GM18520 (cell line): ENCODE results near the gene PCGF2.
A peak's percentile ranks its signal among the peaks of the same experiment; 100 is the strongest.

Experiments used
- ATAC-seq: cut with Tn5 transposase; IDR thresholded peaks from one replicate; pipeline ENCODE4 v1.9.1; 2021; ENCODE audit not compliant: unreplicated experiment

PCGF2 gene

GRCh38 chr17:38704606-38705522 lies 43.3 kb downstream of the PCGF2 start, which contains the start of gene MLLT6:
Gene MLLT6, plus strand, starts transcription at chr17:38705273. Its CDS starts 360 bp downstream, at chr17:38705633.
- ATAC-seq, result no peak

GRCh38 chr17:38703742-38704605 lies 44.2 kb downstream of the PCGF2 start:
- no peak for ATAC-seq

- ATAC-seq, result no peak
Observed at GRCh38 chr17:38702916-38703741, 45.0 kb downstream of the PCGF2 start.

- peak; percentile 22 for ATAC-seq
Observed at GRCh38 chr17:38702166-38702915, 45.8 kb downstream of the PCGF2 start.

GRCh38 chr17:38701504-38702165 lies 46.5 kb downstream of the PCGF2 start:
- ATAC-seq, result peak; percentile 30

- ATAC-seq, result no peak
Observed at GRCh38 chr17:38698760-38699159, 49.4 kb downstream of the PCGF2 start.

GRCh38 chr17:38697061-38697820 lies 50.9 kb downstream of the PCGF2 start:
- ATAC-seq, result no peak

- no peak for ATAC-seq
Observed at GRCh38 chr17:38693700-38694329, 54.3 kb downstream of the PCGF2 start.

- no peak for ATAC-seq
Observed at GRCh38 chr17:38691154-38691553, 57.0 kb downstream of the PCGF2 start.

- no peak for ATAC-seq
Observed at GRCh38 chr17:38690386-38690785, 57.8 kb downstream of the PCGF2 start.

- ATAC-seq, result no peak
Observed at GRCh38 chr17:38687286-38687685, 60.9 kb downstream of the PCGF2 start.

- no peak for ATAC-seq
Observed at GRCh38 chr17:38685491-38685890, 62.6 kb downstream of the PCGF2 start.
